NCI-H82 treated with DMSO at 0.1 percent for 48 hours (cell line): ENCODE data around the gene KCNIP3.
"Not testable (repeated sequence)": the region's sequence is repeated elsewhere in the genome, so short reads cannot be mapped to it uniquely, and the experiment has no call there.

ENCODE experiments used
- DNase-seq: peaks from one replicate; lab custom pipeline; 2025; ENCODE audit not compliant: unreplicated experiment; lab: John Stamatoyannopoulos, UW

Gene KCNIP3

DNA sequence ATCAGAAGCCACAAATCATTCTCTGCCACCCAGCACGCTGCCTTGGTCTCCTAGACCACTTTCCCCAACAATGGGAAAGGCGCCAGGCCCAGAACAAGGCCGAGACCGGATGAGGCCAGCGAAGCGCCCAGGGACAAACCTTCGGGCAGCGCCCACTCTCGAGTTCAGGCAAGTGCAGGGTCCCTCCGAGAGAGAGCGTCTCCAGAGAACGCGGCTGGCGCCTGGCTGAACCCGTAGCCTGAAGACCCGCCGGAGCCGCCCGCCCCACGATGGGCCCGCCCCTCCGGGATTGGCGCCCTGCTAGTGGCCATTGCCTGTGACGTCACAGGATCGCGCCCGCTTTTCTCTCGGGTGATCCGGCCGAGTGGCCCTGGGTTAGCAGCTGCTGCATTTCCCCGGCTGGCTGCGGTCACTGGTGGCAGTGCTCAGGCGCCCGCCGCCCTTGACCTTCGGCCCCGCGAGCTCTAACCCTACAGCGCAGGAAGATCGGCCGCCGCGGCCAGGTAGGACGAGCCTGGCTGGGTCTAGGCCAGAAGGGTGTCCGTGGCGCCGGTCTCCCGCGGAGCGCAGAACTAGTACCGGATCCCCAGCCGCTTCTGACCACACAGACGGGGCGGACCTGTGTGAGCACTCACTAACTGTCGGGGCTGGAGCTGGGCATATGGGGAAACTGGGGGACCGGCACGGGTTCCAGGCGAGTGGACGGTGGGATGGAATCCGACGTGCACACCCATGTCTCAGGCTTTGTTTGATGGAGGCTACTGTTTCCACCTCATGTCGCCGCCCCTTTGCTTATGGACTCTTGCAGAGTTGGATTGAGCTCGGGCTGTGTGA, 105.4 kb downstream of the KCNIP3 start, which contains the start of gene FAHD2A:
FAHD2A (plus strand) TSS at position 339 of the 834 bp plus-strand sequence. CDS start 2,851 bp downstream, outside the sequence.
- peak; percentile 78 for DNase-seq

DNA sequence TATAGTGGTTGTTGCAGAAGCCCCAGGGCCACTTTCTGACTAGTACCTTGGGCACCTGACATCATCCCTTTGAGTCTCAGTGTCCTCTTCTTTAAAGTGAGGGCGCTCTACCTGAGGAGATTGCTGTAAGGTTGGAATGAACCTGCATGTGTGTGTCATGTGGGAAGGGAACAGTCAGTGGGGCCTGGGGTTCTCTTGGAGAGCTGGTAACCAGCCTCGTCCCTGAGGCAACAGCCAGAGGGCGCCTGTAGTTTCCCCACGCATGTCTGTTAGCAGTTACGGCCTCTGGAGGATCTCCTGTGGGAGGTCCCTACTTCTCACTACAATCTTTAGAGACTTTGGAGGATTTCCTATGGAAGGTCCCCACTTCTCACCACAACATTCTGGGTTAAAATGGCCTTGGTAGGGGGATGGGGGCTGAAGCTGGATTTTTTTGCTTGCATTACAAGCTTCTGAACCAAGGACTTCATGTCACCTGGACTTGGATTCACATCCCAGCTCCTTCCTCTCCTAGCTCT, 106.1 kb downstream of the KCNIP3 start:
- DNase-seq = peak; percentile 6

DNA sequence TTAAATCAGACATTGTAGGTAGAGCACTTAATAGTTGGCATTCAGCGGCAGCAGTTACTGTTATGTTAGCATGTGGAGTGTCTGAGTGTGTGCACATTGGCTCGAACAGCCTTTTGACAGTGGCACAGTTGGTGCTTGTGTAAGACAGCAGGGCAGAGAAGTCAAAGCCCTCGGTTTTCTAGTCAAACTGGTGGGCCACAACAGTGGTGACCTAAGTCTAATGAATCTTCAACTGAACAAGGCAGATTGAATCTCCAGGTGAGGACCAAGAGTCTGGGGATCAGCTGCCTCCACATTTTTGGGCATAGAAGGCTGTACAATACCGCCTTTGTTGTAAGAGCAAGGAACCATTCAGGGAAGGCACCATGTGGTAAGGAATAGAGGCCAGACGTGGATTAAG, 106.7 kb downstream of the KCNIP3 start:
- not testable (repeated sequence) for DNase-seq

GRCh38 chr2:95404676-95405075, 107.5 kb downstream of the KCNIP3 start:
- not testable (repeated sequence) for DNase-seq

DNA sequence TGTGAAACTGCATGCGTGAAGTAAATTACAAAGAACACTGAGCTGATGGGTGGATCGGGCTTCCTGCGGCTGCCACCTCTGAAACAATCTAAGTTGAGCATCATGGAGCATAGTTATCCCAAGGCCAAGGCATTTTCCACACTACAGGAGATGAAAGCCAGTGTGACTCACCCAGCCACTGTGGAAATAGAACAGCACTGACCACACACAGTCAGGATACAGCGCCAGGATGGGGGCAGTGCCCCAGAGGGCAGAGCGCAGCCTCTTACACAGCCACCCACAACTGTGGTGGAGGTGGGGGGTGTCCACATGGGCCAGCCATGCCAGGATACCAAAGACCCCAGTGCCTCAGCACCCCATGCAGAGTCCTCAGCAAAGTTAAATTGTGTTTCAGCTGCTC, 114.1 kb downstream of the KCNIP3 start:
- not testable (repeated sequence) for DNase-seq

GRCh38 chr2:95414015-95414594, 117.0 kb downstream of the KCNIP3 start:
- peak; percentile 42 for DNase-seq

GRCh38 chr2:95415138-95415537, 118.0 kb downstream of the KCNIP3 start:
- DNase-seq = not testable (repeated sequence)

- DNase-seq = not testable (repeated sequence)
These were observed 118.4 kb downstream of the KCNIP3 start for GRCh38 chr2:95415561-95415960.

DNA sequence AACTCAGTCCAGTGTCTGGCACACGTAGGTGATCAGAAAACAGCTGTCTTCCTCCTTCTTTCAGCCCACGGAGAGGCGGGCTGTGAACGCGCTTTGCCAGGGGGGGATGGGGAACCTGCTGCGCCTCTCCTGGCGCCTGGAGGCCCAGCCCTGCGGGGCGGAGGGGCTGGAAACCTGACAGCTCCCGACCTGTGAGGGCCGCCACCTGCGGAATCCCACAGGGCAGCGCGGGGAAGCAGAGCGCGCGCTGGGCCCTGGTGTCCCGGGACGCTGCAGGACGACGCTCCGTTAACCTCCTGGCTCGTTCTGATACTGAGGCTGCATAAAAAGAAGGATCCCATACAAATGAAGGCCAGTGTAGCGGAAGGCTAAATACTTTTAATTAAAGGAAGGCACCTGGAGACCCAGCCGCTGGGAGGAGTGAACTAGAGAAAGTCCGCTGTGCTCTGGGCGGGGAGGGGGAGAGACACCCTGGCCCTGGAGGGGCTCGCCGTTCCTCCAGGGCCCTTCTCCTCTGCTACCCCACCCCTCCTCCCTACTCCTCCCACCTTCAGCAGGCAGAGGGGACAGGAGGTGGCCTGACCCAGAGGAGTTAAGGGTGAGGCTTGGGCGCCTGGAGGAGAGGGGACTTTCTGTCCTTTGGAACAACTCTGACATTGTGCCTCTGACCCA, 130.2 kb downstream of the KCNIP3 start:
- DNase-seq = not testable (repeated sequence)

- DNase-seq = not testable (repeated sequence)
These were observed 132.8 kb downstream of the KCNIP3 start for GRCh38 chr2:95429748-95430467.

- DNase-seq = not testable (repeated sequence)
These were observed 136.2 kb downstream of the KCNIP3 start for GRCh38 chr2:95433373-95433772.

GRCh38 chr2:95433973-95434372, 136.8 kb downstream of the KCNIP3 start:
- DNase-seq = not testable (repeated sequence)

- not testable (repeated sequence) for DNase-seq
These were observed 137.4 kb downstream of the KCNIP3 start for GRCh38 chr2:95434507-95435076.

- not testable (repeated sequence) for DNase-seq
These were observed 138.2 kb downstream of the KCNIP3 start for GRCh38 chr2:95435162-95435871.
